Fibroblast of skin of right biceps (primary cell): ENCODE data around the gene PDIK1L.

ENCODE experiments used
- DNase-seq: peaks from one replicate; pipeline ENCODE4 v3.0.0-alpha.2; 2013

The PDIK1L gene

GRCh38 chr1:26111530-26112406 is at the start of gene PDIK1L:
Gene PDIK1L, plus strand, starts transcription at chr1:26111824. Its CDS starts 2,485 bp downstream, at chr1:26114309.
- peak; percentile 96 for DNase-seq

GRCh38 chr1:26064553-26064952 is 47.1 kb upstream of the PDIK1L start:
- no peak for DNase-seq

GRCh38 chr1:26066160-26066559 is 45.5 kb upstream of the PDIK1L start:
- DNase-seq = no peak

GRCh38 chr1:26066857-26067256 is 44.8 kb upstream of the PDIK1L start:
- no peak for DNase-seq

- no peak for DNase-seq
These were observed 44.2 kb upstream of the PDIK1L start, which contains the start of gene TRIM63 for GRCh38 chr1:26067432-26067911. Gene TRIM63, minus strand, starts transcription at chr1:26067630. Its CDS starts 136 bp downstream, at chr1:26067494.

GRCh38 chr1:26069941-26070295 is 41.7 kb upstream of the PDIK1L start:
- DNase-seq = no peak

GRCh38 chr1:26070296-26070962 is 41.2 kb upstream of the PDIK1L start:
- DNase-seq = no peak

GRCh38 chr1:26070963-26071342 is 40.7 kb upstream of the PDIK1L start:
- DNase-seq = no peak

- DNase-seq = no peak
These were observed 39.3 kb upstream of the PDIK1L start for GRCh38 chr1:26072305-26072704.

GRCh38 chr1:26075421-26076144 is 36.0 kb upstream of the PDIK1L start:
- no peak for DNase-seq

- no peak for DNase-seq
These were observed 34.1 kb upstream of the PDIK1L start for GRCh38 chr1:26077524-26077923.

- no peak for DNase-seq
These were observed 33.1 kb upstream of the PDIK1L start for GRCh38 chr1:26078286-26079177.

- no peak for DNase-seq
These were observed 32.5 kb upstream of the PDIK1L start for GRCh38 chr1:26079178-26079563.

- DNase-seq = no peak
These were observed 31.4 kb upstream of the PDIK1L start for GRCh38 chr1:26079960-26080814.

GRCh38 chr1:26081267-26082019 is 30.2 kb upstream of the PDIK1L start:
- DNase-seq = no peak

GRCh38 chr1:26082020-26082350 is 29.6 kb upstream of the PDIK1L start:
- no peak for DNase-seq

GRCh38 chr1:26083208-26083607 is 28.4 kb upstream of the PDIK1L start:
- DNase-seq = no peak

GRCh38 chr1:26084091-26084561 is 27.5 kb upstream of the PDIK1L start:
- DNase-seq = no peak

GRCh38 chr1:26084844-26085243 is 26.8 kb upstream of the PDIK1L start:
- no peak for DNase-seq

GRCh38 chr1:26089125-26089524 is 22.5 kb upstream of the PDIK1L start:
- no peak for DNase-seq

- no peak for DNase-seq
These were observed 20.7 kb upstream of the PDIK1L start for GRCh38 chr1:26090893-26091292.
